CD4-positive, alpha-beta memory T cell (primary cell): ENCODE measurements around the gene TCF12. TPM values are rescaled to one million over a fixed set of nuclear protein-coding genes. Genes with fewer than 3 reads are reported as not detected.

ENCODE experiments used
- CTCF ChIA-PET: fragments of 350-600 bp; sonication (Branson Sonifier 250); formaldehyde crosslinking; loops from one replicate; lab custom pipeline; 2021; ENCODE audit warnings: inconsistent platforms; ENCODE audit not compliant: partially characterized antibody; lab: Charles Lee
- POLR2A ChIA-PET: fragments of 350-600 bp; sonication (Branson Sonifier 250); formaldehyde crosslinking; loops from one replicate; lab custom pipeline; 2021; ENCODE audit not compliant: partially characterized antibody; lab: Charles Lee
- DNase-seq, 5 donors: peaks; one replicate each; pipeline versions ENCODE4 v3.0.0 to v3.0.0-alpha.2; 2020 to 2022; ENCODE audit warnings: mixed read lengths in 1 of 5
- H3K27ac ChIP-seq: one replicate; pipeline ENCODE4 v1.7.0; 2013; ENCODE audit warnings: low read depth, low read length
- H3K27me3 ChIP-seq: 2 replicates; pipeline ENCODE4 v1.7.0; 2013; ENCODE audit warnings: mild to moderate bottlenecking, low read length, moderate library complexity; ENCODE audit not compliant: insufficient read depth
- H3K36me3 ChIP-seq: 2 replicates; pipeline ENCODE4 v1.7.0; 2013; ENCODE audit warnings: mild to moderate bottlenecking, low read length, moderate library complexity; ENCODE audit not compliant: insufficient read depth
- H3K4me1 ChIP-seq: 2 replicates; pipeline ENCODE4 v1.7.0; 2013; ENCODE audit warnings: mild to moderate bottlenecking, low read length, moderate library complexity; ENCODE audit not compliant: insufficient read depth
- H3K4me3 ChIP-seq, 2 donors: one replicate each; pipeline ENCODE4 v1.7.0; 2013; ENCODE audit warnings: low read length in 2 of 2, mild to moderate bottlenecking in 1 of 2
- H3K9me3 ChIP-seq, 2 donors: one replicate each; pipeline ENCODE4 v1.7.0; 2013; ENCODE audit warnings: low read length in 2 of 2, control low read depth in 1 of 2; ENCODE audit not compliant: control insufficient read depth in 1 of 2
- H3K27ac Mint-ChIP-seq, 7 donors: one replicate each; pipeline ENCODE4 v1.8.0; 2020 to 2021; ENCODE audit warnings: mixed read lengths in 7 of 7, mild to moderate bottlenecking in 6 of 7, inconsistent platforms in 3 of 7, moderate library complexity in 3 of 7
- H3K27me3 Mint-ChIP-seq, 2 donors: one replicate each; pipeline ENCODE4 v1.8.0; 2020 to 2021; ENCODE audit warnings: mixed read lengths in 2 of 2
- H3K36me3 Mint-ChIP-seq, 2 donors: one replicate each; pipeline ENCODE4 v1.8.0; 2020 to 2021; ENCODE audit warnings: mixed read lengths in 2 of 2, inconsistent platforms in 1 of 2, mild to moderate bottlenecking in 1 of 2
- H3K4me1 Mint-ChIP-seq, 4 donors: one replicate each; pipeline ENCODE4 v1.8.0; 2020 to 2021; ENCODE audit warnings: mixed read lengths in 4 of 4, mild to moderate bottlenecking in 1 of 4
- H3K4me3 Mint-ChIP-seq, 8 donors: one replicate each; pipeline ENCODE4 v1.8.0; 2020 to 2021; ENCODE audit warnings: mixed read lengths in 8 of 8, mild to moderate bottlenecking in 7 of 8, moderate library complexity in 6 of 8, inconsistent platforms in 3 of 8
- H3K9me3 Mint-ChIP-seq, 8 donors: one replicate each; pipeline ENCODE4 v1.8.0; 2020 to 2021; ENCODE audit warnings: mixed read lengths in 8 of 8, mild to moderate bottlenecking in 5 of 8, inconsistent platforms in 3 of 8, moderate library complexity in 1 of 8
- intact Hi-C: fragments of 100-400 bp; cut with micrococcal nuclease; formaldehyde crosslinking; loops from one replicate; pipeline ENCODE4 v1.15.1; 2023
- polyA plus RNA-seq, 2 donors: library from polyadenylated mRNA; unstranded; fragments of 300-500 nt; fragmentation: Illumina TruSeq; gene quantifications; one replicate each; pipeline ENCODE4 v1.2.3, GENCODE V29; 2021
- total RNA-seq, 2 experiments: library from RNA; stranded (reverse); gene quantifications; one replicate each; pipeline ENCODE4 v1.2.3, GENCODE V29; 2021

Gene TCF12
- total and polyA plus RNA-seq, 4 experiments from 2014 or later: 36.5 to 86.5 (median 68.4) TPM

GRCh38 chr15:57098896-57099295, 180.5 kb downstream of the TCF12 start:
- Mint-ChIP-seq H3K9me3 (peaks cover 0 to 1% (median 0%) of the 10 kb centered on the region in 8 donors), H3K36me3 (peaks cover 13 to 27% of the 10 kb centered on the region in 2 donors), H3K27ac (no peak overlapping the region), H3K4me3 (no peak overlapping the region), H3K4me1 (peaks cover 0 to 4% (median 1%) of the 10 kb centered on the region in 4 donors), H3K27me3 (no peaks in the 10 kb centered on the region)
- Histone ChIP-seq H3K36me3 (no peaks in the 10 kb centered on the region), H3K4me3 (no peak overlapping the region), H3K27me3 (no peaks in the 10 kb centered on the region), H3K27ac (no peak overlapping the region), H3K9me3 (no peaks in the 10 kb centered on the region), H3K4me1 (no peaks in the 10 kb centered on the region)
- intact Hi-C loops: no loop called here
- POLR2A ChIA-PET: no interaction called here
- CTCF ChIA-PET: no interaction called here
- DNase-seq: no peak

- H3K4me3 ChIP-seq: no peak overlapping the region
- H3K27ac Mint-ChIP-seq: no peak overlapping the region
- H3K27me3 Mint-ChIP-seq: no peaks in the 10 kb centered on the region
- no peak overlapping the region for H3K4me3 Mint-ChIP-seq
- H3K4me1 ChIP-seq: no peaks in the 10 kb centered on the region
- peaks cover 0 to 1% (median 0%) of the 10 kb centered on the region in 8 donors for H3K9me3 Mint-ChIP-seq
- no peak for DNase-seq
- no peaks in the 10 kb centered on the region for H3K9me3 ChIP-seq
- POLR2A ChIA-PET: no interaction called here
- CTCF ChIA-PET: no interaction called here
- no peaks in the 10 kb centered on the region for H3K27me3 ChIP-seq
- peaks cover 0 to 4% (median 1%) of the 10 kb centered on the region in 4 donors for H3K4me1 Mint-ChIP-seq
- no peaks in the 10 kb centered on the region for H3K36me3 ChIP-seq
- intact Hi-C loops: no loop called here
- H3K36me3 Mint-ChIP-seq: peaks cover 7 to 22% of the 10 kb centered on the region in 2 donors
- no peak overlapping the region for H3K27ac ChIP-seq
Observed at GRCh38 chr15:57100136-57100539, 181.7 kb downstream of the TCF12 start.

DNA sequence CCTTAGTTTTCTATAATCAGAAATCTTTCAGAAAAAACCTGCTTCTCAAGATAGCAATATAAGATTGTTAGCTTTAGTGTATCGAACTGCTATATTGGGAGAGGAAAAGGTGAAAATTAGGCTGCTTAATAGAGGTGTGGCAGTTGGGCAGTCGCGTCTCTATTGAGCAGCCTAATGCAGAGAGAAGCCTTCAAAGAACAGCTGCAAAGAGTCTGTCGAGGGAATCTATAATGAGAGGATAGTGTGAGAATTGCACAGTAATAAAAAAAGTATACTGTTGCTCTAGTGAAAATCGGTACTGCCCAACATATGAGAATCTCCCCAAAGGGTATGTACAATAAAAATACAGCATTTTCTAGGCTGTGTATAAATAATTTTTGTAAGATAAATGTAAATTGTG, 184.4 kb downstream of the TCF12 start:
- peaks cover 11 to 25% of the 10 kb centered on the region in 2 donors for H3K36me3 Mint-ChIP-seq
- CTCF ChIA-PET: no interaction called here
- Histone ChIP-seq H3K27me3 (no peaks in the 10 kb centered on the region), H3K27ac (no peak overlapping the region), H3K9me3 (no peaks in the 10 kb centered on the region), H3K4me3 (no peak overlapping the region), H3K36me3 (no peaks in the 10 kb centered on the region), H3K4me1 (no peaks in the 10 kb centered on the region)
- no peak overlapping the region for H3K4me3 Mint-ChIP-seq
- peaks cover 0 to 1% (median 0%) of the 10 kb centered on the region in 8 donors for H3K9me3 Mint-ChIP-seq
- no peaks in the 10 kb centered on the region for H3K27me3 Mint-ChIP-seq
- intact Hi-C loops: no loop called here
- DNase-seq: no peak
- H3K27ac Mint-ChIP-seq: no peak overlapping the region
- peaks cover 0 to 4% (median 1%) of the 10 kb centered on the region in 4 donors for H3K4me1 Mint-ChIP-seq
- POLR2A ChIA-PET: no interaction called here

- ChIA-PET POLR2A (no interaction called here), CTCF (no interaction called here)
- H3K9me3 ChIP-seq: no peaks in the 10 kb centered on the region
- Mint-ChIP-seq H3K4me3 (no peak overlapping the region), H3K4me1 (peaks cover 8 to 15% (median 10%) of the 10 kb centered on the region in 4 donors), H3K27ac (peak overlapping the region in 2 of 7 donors; percentile 5 to 53), H3K27me3 (no peaks in the 10 kb centered on the region), H3K9me3 (no peaks in the 10 kb centered on the region), H3K36me3 (peaks cover 10 to 22% of the 10 kb centered on the region in 2 donors)
- no peaks in the 10 kb centered on the region for H3K36me3 ChIP-seq
- H3K27ac ChIP-seq: no peak overlapping the region
- DNase-seq: no peak
- intact Hi-C loops: no loop called here
- no peaks in the 10 kb centered on the region for H3K4me1 ChIP-seq
- no peaks in the 10 kb centered on the region for H3K27me3 ChIP-seq
- H3K4me3 ChIP-seq: no peak overlapping the region
Observed at GRCh38 chr15:57108296-57108695, 189.9 kb downstream of the TCF12 start.

DNA sequence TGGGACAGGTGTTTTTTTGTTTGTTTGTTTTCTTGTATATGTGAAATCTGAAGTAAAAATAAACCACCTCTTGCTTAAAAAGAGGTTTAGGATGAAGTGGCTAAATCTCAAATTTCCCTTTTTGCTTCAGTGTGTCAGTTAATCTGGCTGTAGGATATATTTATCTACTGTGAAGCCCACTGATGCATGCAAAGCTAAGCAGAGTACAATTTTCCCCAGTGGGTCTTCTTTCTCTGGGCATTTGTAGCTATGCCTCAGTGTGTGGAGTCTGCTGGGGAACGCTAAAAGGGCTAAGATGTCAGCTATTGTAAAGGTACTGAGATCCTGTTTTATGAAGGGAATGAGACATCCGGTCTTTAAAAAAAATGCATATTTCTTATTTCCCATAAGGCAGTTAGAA, 190.6 kb downstream of the TCF12 start:
- H3K9me3 ChIP-seq: no peaks in the 10 kb centered on the region
- intact Hi-C loops: no loop called here
- Mint-ChIP-seq H3K27me3 (no peaks in the 10 kb centered on the region), H3K4me3 (no peak overlapping the region), H3K9me3 (no peaks in the 10 kb centered on the region), H3K36me3 (peaks cover 9 to 19% of the 10 kb centered on the region in 2 donors), H3K4me1 (peaks cover 9 to 15% (median 11%) of the 10 kb centered on the region in 4 donors), H3K27ac (no peak overlapping the region)
- POLR2A ChIA-PET: no interaction called here
- no peaks in the 10 kb centered on the region for H3K4me1 ChIP-seq
- H3K27ac ChIP-seq: no peak overlapping the region
- H3K4me3 ChIP-seq: no peak overlapping the region
- DNase-seq: no peak
- CTCF ChIA-PET: no interaction called here
- H3K27me3 ChIP-seq: no peaks in the 10 kb centered on the region
- H3K36me3 ChIP-seq: no peaks in the 10 kb centered on the region

DNA sequence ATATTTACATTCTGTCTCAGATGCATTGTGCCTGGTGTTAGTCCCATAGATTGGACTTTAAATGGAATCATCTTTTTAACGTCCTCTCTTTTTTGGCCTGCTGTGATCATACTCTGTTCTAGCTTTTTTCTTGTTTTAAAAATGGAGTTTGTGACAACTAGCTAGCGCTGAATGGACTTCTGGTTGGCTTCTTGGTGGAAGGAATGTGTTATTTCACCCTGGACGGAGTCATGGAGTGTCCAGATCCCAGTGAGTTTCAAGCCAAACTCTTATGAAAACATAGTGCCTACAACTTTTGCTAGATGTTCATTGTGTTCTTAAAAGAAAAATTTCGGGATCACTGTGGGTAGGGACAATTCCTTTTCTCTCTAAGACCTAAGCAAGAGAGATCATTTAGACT, 192.6 kb downstream of the TCF12 start:
- Mint-ChIP-seq H3K4me3 (no peak overlapping the region), H3K27ac (peak overlapping the region in 1 of 7 donors; percentile 1), H3K27me3 (no peaks in the 10 kb centered on the region), H3K4me1 (peaks cover 11 to 15% (median 12%) of the 10 kb centered on the region in 4 donors), H3K36me3 (peaks cover 4 to 14% of the 10 kb centered on the region in 2 donors), H3K9me3 (no peaks in the 10 kb centered on the region)
- DNase-seq: no peak
- intact Hi-C loops: loop anchor here (10.0 kb wide), 1 partner anchor 1266 kb away; no protein-coding TSS in a partner anchor
- no peaks in the 10 kb centered on the region for H3K4me1 ChIP-seq
- H3K36me3 ChIP-seq: no peaks in the 10 kb centered on the region
- ChIA-PET POLR2A (no interaction called here), CTCF (no interaction called here)
- H3K27me3 ChIP-seq: no peaks in the 10 kb centered on the region
- H3K9me3 ChIP-seq: no peaks in the 10 kb centered on the region
- no peak overlapping the region for H3K4me3 ChIP-seq
- H3K27ac ChIP-seq: no peak overlapping the region

DNA sequence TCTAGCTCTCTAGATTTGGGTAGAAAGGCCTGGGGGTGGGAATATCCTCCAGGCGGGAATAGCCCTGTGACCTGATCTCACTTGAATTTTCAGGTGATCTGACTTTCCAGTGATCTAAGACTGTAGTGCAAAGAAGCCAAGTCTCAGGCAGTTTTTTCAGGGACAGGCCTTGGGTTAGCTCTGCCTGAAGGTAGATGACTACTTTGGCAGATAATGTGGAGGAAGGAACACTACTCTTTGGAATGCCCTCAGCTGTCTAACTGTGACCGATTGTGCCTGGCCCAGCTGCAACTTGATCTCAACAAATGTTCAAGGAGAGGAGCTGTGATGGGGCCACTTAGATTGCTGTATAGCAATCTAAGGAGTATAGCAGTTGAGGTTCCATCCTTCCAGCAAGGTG, 193.7 kb downstream of the TCF12 start:
- peaks cover 3 to 11% of the 10 kb centered on the region in 2 donors for H3K36me3 Mint-ChIP-seq
- intact Hi-C loops: loop anchor here (10.0 kb wide), 1 partner anchor 1267 kb away; no protein-coding TSS in a partner anchor
- no peak overlapping the region for H3K4me3 Mint-ChIP-seq
- ChIA-PET CTCF (no interaction called here), POLR2A (interaction anchor here (1.5 kb wide), 1 partner anchor 10 kb away, joined by 3 read pairs; no protein-coding TSS in a partner anchor)
- H3K4me1 Mint-ChIP-seq: peaks cover 11 to 15% (median 12%) of the 10 kb centered on the region in 4 donors
- H3K36me3 ChIP-seq: no peaks in the 10 kb centered on the region
- no peaks in the 10 kb centered on the region for H3K27me3 Mint-ChIP-seq
- DNase-seq: no peak
- no peaks in the 10 kb centered on the region for H3K4me1 ChIP-seq
- H3K9me3 ChIP-seq: no peaks in the 10 kb centered on the region
- H3K9me3 Mint-ChIP-seq: no peaks in the 10 kb centered on the region
- peak overlapping the region in 1 of 7 donors; percentile 8 for H3K27ac Mint-ChIP-seq
- no peaks in the 10 kb centered on the region for H3K27me3 ChIP-seq
- no peak overlapping the region for H3K4me3 ChIP-seq
- no peak overlapping the region for H3K27ac ChIP-seq
